ENCODE data around the gene TSHZ2. TPM values are rescaled to one million over a fixed set of nuclear protein-coding genes. Genes with fewer than 3 reads are reported as not detected.
"Not testable (repeated sequence)": the region's sequence is repeated elsewhere in the genome, so short reads cannot be mapped to it uniquely, and the experiment has no call there.

Gene TSHZ2
- total RNA-seq, 1 donor from 2014 or later = 9.9 TPM

- no peaks in the 10 kb centered on the region for H3K4me1 ChIP-seq (ENCODE audit: control insufficient read depth in 3 of 3, insufficient read depth in 3 of 3, low read length in 3 of 3)
- H3K9ac ChIP-seq (ENCODE audit: low read depth in 1 of 3, low read length in 3 of 3) = no peak overlapping the region
- peaks cover 0 to 1% (median 0%) of the 10 kb centered on the region in 3 donors for H3K9me3 ChIP-seq (ENCODE audit: control insufficient read depth in 3 of 3, low read length in 3 of 3)
- no peaks in the 10 kb centered on the region for H3K36me3 ChIP-seq (ENCODE audit: control insufficient read depth in 3 of 3, insufficient read depth in 3 of 3, low read length in 3 of 3)
- H3K4me3 ChIP-seq (ENCODE audit: low read length in 3 of 3) = no peak overlapping the region
- no peaks in the 10 kb centered on the region for H3K27me3 ChIP-seq (ENCODE audit: control insufficient read depth in 3 of 3, insufficient read depth in 3 of 3, low read length in 3 of 3)
- no peak overlapping the region for H3K27ac ChIP-seq (ENCODE audit: low read depth, low read length)
These were observed 453.8 kb downstream of the TSHZ2 start for GRCh38 chr20:53425941-53426340.

- H3K36me3 ChIP-seq (ENCODE audit: control insufficient read depth in 3 of 3, insufficient read depth in 3 of 3, low read length in 3 of 3) = no peaks in the 10 kb centered on the region
These were observed 454.7 kb downstream of the TSHZ2 start for GRCh38 chr20:53426766-53427312.

GRCh38 chr20:53427951-53428350 is 455.8 kb downstream of the TSHZ2 start:
- Histone ChIP-seq H3K36me3 (ENCODE audit: control insufficient read depth in 3 of 3, insufficient read depth in 3 of 3, low read length in 3 of 3) (no peaks in the 10 kb centered on the region), H3K4me3 (ENCODE audit: low read length in 3 of 3) (no peak overlapping the region)

More at GRCh38 chr20:53426766-53427312, 454.7 kb downstream of the TSHZ2 start:
- Histone ChIP-seq H3K27ac (ENCODE audit: low read depth, low read length) (no peak overlapping the region), H3K27me3 (ENCODE audit: control insufficient read depth in 3 of 3, insufficient read depth in 3 of 3, low read length in 3 of 3) (no peaks in the 10 kb centered on the region), H3K9ac (ENCODE audit: low read depth in 1 of 3, low read length in 3 of 3) (no peak overlapping the region), H3K4me1 (ENCODE audit: control insufficient read depth in 3 of 3, insufficient read depth in 3 of 3, low read length in 3 of 3) (no peaks in the 10 kb centered on the region), H3K4me3 (ENCODE audit: low read length in 3 of 3) (no peak overlapping the region), H3K9me3 (ENCODE audit: control insufficient read depth in 3 of 3, low read length in 3 of 3) (no peaks in the 10 kb centered on the region)

GRCh38 chr20:53428588-53428987 is 456.4 kb downstream of the TSHZ2 start:
- no peak overlapping the region for H3K4me3 ChIP-seq (ENCODE audit: low read length in 3 of 3)
- no peaks in the 10 kb centered on the region for H3K27me3 ChIP-seq (ENCODE audit: control insufficient read depth in 3 of 3, insufficient read depth in 3 of 3, low read length in 3 of 3)
- no peaks in the 10 kb centered on the region for H3K4me1 ChIP-seq (ENCODE audit: control insufficient read depth in 3 of 3, insufficient read depth in 3 of 3, low read length in 3 of 3)
- H3K9me3 ChIP-seq (ENCODE audit: control insufficient read depth in 3 of 3, low read length in 3 of 3) = no peaks in the 10 kb centered on the region
- no peak overlapping the region for H3K9ac ChIP-seq (ENCODE audit: low read depth in 1 of 3, low read length in 3 of 3)
- H3K27ac ChIP-seq (ENCODE audit: low read depth, low read length) = no peak overlapping the region
- H3K36me3 ChIP-seq (ENCODE audit: control insufficient read depth in 3 of 3, insufficient read depth in 3 of 3, low read length in 3 of 3) = no peaks in the 10 kb centered on the region

More at GRCh38 chr20:53427951-53428350, 455.8 kb downstream of the TSHZ2 start:
- Histone ChIP-seq H3K27me3 (ENCODE audit: control insufficient read depth in 3 of 3, insufficient read depth in 3 of 3, low read length in 3 of 3) (no peaks in the 10 kb centered on the region), H3K27ac (ENCODE audit: low read depth, low read length) (no peak overlapping the region), H3K4me1 (ENCODE audit: control insufficient read depth in 3 of 3, insufficient read depth in 3 of 3, low read length in 3 of 3) (no peaks in the 10 kb centered on the region), H3K9ac (ENCODE audit: low read depth in 1 of 3, low read length in 3 of 3) (no peak overlapping the region), H3K9me3 (ENCODE audit: control insufficient read depth in 3 of 3, low read length in 3 of 3) (no peaks in the 10 kb centered on the region)

- no peak overlapping the region for H3K4me3 ChIP-seq (ENCODE audit: low read length in 3 of 3)
- H3K4me1 ChIP-seq (ENCODE audit: control insufficient read depth in 3 of 3, insufficient read depth in 3 of 3, low read length in 3 of 3) = no peaks in the 10 kb centered on the region
- no peaks in the 10 kb centered on the region for H3K27me3 ChIP-seq (ENCODE audit: control insufficient read depth in 3 of 3, insufficient read depth in 3 of 3, low read length in 3 of 3)
- no peak overlapping the region for H3K9ac ChIP-seq (ENCODE audit: low read depth in 1 of 3, low read length in 3 of 3)
- no peaks in the 10 kb centered on the region for H3K36me3 ChIP-seq (ENCODE audit: control insufficient read depth in 3 of 3, insufficient read depth in 3 of 3, low read length in 3 of 3)
- no peaks in the 10 kb centered on the region for H3K9me3 ChIP-seq (ENCODE audit: control insufficient read depth in 3 of 3, low read length in 3 of 3)
- no peak overlapping the region for H3K27ac ChIP-seq (ENCODE audit: low read depth, low read length)
These were observed 456.8 kb downstream of the TSHZ2 start for GRCh38 chr20:53428996-53429395.

- Histone ChIP-seq H3K4me1 (ENCODE audit: control insufficient read depth in 3 of 3, insufficient read depth in 3 of 3, low read length in 3 of 3) (peaks cover 0 to 4% (median 0%) of the 10 kb centered on the region in 3 donors), H3K36me3 (ENCODE audit: control insufficient read depth in 3 of 3, insufficient read depth in 3 of 3, low read length in 3 of 3) (no peaks in the 10 kb centered on the region), H3K27me3 (ENCODE audit: control insufficient read depth in 3 of 3, insufficient read depth in 3 of 3, low read length in 3 of 3) (no peaks in the 10 kb centered on the region), H3K9ac (ENCODE audit: low read depth in 1 of 3, low read length in 3 of 3) (no peak overlapping the region), H3K27ac (ENCODE audit: low read depth, low read length) (no peak overlapping the region), H3K4me3 (ENCODE audit: low read length in 3 of 3) (no peak overlapping the region), H3K9me3 (ENCODE audit: control insufficient read depth in 3 of 3, low read length in 3 of 3) (no peaks in the 10 kb centered on the region)
These were observed 462.5 kb downstream of the TSHZ2 start for GRCh38 chr20:53434662-53435061.

GRCh38 chr20:53436927-53437326 is 464.8 kb downstream of the TSHZ2 start:
- not testable (repeated sequence) for H3K27ac ChIP-seq (ENCODE audit: low read depth, low read length); H3K9me3 ChIP-seq (ENCODE audit: control insufficient read depth in 3 of 3, low read length in 3 of 3); H3K4me3 ChIP-seq (ENCODE audit: low read length in 3 of 3); H3K27me3 ChIP-seq (ENCODE audit: control insufficient read depth in 3 of 3, insufficient read depth in 3 of 3, low read length in 3 of 3); H3K4me1 ChIP-seq (ENCODE audit: control insufficient read depth in 3 of 3, insufficient read depth in 3 of 3, low read length in 3 of 3); H3K9ac ChIP-seq (ENCODE audit: low read depth in 1 of 3, low read length in 3 of 3); H3K36me3 ChIP-seq (ENCODE audit: control insufficient read depth in 3 of 3, insufficient read depth in 3 of 3, low read length in 3 of 3)

GRCh38 chr20:53438368-53438767 is 466.2 kb downstream of the TSHZ2 start:
- no peaks in the 10 kb centered on the region for H3K27me3 ChIP-seq (ENCODE audit: control insufficient read depth in 3 of 3, insufficient read depth in 3 of 3, low read length in 3 of 3)
- peaks cover 0 to 4% (median 0%) of the 10 kb centered on the region in 3 donors for H3K4me1 ChIP-seq (ENCODE audit: control insufficient read depth in 3 of 3, insufficient read depth in 3 of 3, low read length in 3 of 3)
- H3K9me3 ChIP-seq (ENCODE audit: control insufficient read depth in 3 of 3, low read length in 3 of 3) = peaks cover 0 to 2% (median 0%) of the 10 kb centered on the region in 3 donors
- no peak overlapping the region for H3K9ac ChIP-seq (ENCODE audit: low read depth in 1 of 3, low read length in 3 of 3)
- H3K36me3 ChIP-seq (ENCODE audit: control insufficient read depth in 3 of 3, insufficient read depth in 3 of 3, low read length in 3 of 3) = no peaks in the 10 kb centered on the region
- no peak overlapping the region for H3K4me3 ChIP-seq (ENCODE audit: low read length in 3 of 3)
- no peak overlapping the region for H3K27ac ChIP-seq (ENCODE audit: low read depth, low read length)

- H3K36me3 ChIP-seq (ENCODE audit: control insufficient read depth in 3 of 3, insufficient read depth in 3 of 3, low read length in 3 of 3) = no peaks in the 10 kb centered on the region
- no peak overlapping the region for H3K9ac ChIP-seq (ENCODE audit: low read depth in 1 of 3, low read length in 3 of 3)
- no peak overlapping the region for H3K27ac ChIP-seq (ENCODE audit: low read depth, low read length)
- H3K4me1 ChIP-seq (ENCODE audit: control insufficient read depth in 3 of 3, insufficient read depth in 3 of 3, low read length in 3 of 3) = peaks cover 0 to 4% (median 0%) of the 10 kb centered on the region in 3 donors
- no peak overlapping the region for H3K4me3 ChIP-seq (ENCODE audit: low read length in 3 of 3)
- no peaks in the 10 kb centered on the region for H3K27me3 ChIP-seq (ENCODE audit: control insufficient read depth in 3 of 3, insufficient read depth in 3 of 3, low read length in 3 of 3)
- peaks cover 0 to 2% (median 0%) of the 10 kb centered on the region in 3 donors for H3K9me3 ChIP-seq (ENCODE audit: control insufficient read depth in 3 of 3, low read length in 3 of 3)
These were observed 466.9 kb downstream of the TSHZ2 start for GRCh38 chr20:53439046-53439445.

GRCh38 chr20:53439616-53440015 is 467.5 kb downstream of the TSHZ2 start:
- no peak overlapping the region for H3K27ac ChIP-seq (ENCODE audit: low read depth, low read length)
- no peaks in the 10 kb centered on the region for H3K27me3 ChIP-seq (ENCODE audit: control insufficient read depth in 3 of 3, insufficient read depth in 3 of 3, low read length in 3 of 3)
- no peak overlapping the region for H3K9ac ChIP-seq (ENCODE audit: low read depth in 1 of 3, low read length in 3 of 3)
- no peak overlapping the region for H3K4me3 ChIP-seq (ENCODE audit: low read length in 3 of 3)
- peaks cover 0 to 4% (median 0%) of the 10 kb centered on the region in 3 donors for H3K4me1 ChIP-seq (ENCODE audit: control insufficient read depth in 3 of 3, insufficient read depth in 3 of 3, low read length in 3 of 3)
- peaks cover 0 to 2% (median 0%) of the 10 kb centered on the region in 3 donors for H3K9me3 ChIP-seq (ENCODE audit: control insufficient read depth in 3 of 3, low read length in 3 of 3)
- no peaks in the 10 kb centered on the region for H3K36me3 ChIP-seq (ENCODE audit: control insufficient read depth in 3 of 3, insufficient read depth in 3 of 3, low read length in 3 of 3)

All from skeletal muscle tissue (tissue), 4 donors.